Stimulated activated CD4-positive, alpha-beta T cell treated with anti-CD3 and anti-CD28 coated beads, Interleukin-2, amount 100 ng/mL, for 4 hours (primary cell): ENCODE data around the gene USP44.

ENCODE experiments used
- DNase-seq: peaks from one replicate; pipeline ENCODE4 v3.0.0-alpha.2; 2020; ENCODE audit warnings: low read depth

USP44 gene

GRCh38 chr12:95548539-95549391, 2.5 kb downstream of the USP44 start:
- peak; percentile 66 for DNase-seq

- DNase-seq: peak; percentile 3
Measured at GRCh38 chr12:95548056-95548538, 3.2 kb downstream of the USP44 start.

- DNase-seq: peak; percentile 2
Measured at GRCh38 chr12:95547522-95548055, 3.7 kb downstream of the USP44 start.

GRCh38 chr12:95546491-95546813, 4.8 kb downstream of the USP44 start:
- DNase-seq: no peak

GRCh38 chr12:95545731-95546490, 5.4 kb downstream of the USP44 start:
- DNase-seq: no peak

- DNase-seq: no peak
Measured at GRCh38 chr12:95545303-95545702, 6.0 kb downstream of the USP44 start.

GRCh38 chr12:95544756-95545155, 6.5 kb downstream of the USP44 start:
- no peak for DNase-seq

GRCh38 chr12:95543305-95543704, 8.0 kb downstream of the USP44 start:
- no peak for DNase-seq

- DNase-seq: no peak
Measured at GRCh38 chr12:95541436-95541835, 9.8 kb downstream of the USP44 start.

GRCh38 chr12:95538656-95539055, 12.6 kb downstream of the USP44 start:
- no peak for DNase-seq

- DNase-seq: no peak
Measured at GRCh38 chr12:95538006-95538405, 13.3 kb downstream of the USP44 start.

- DNase-seq: no peak
Measured at GRCh38 chr12:95533985-95534384, 17.3 kb downstream of the USP44 start.

- DNase-seq: no peak
Measured at GRCh38 chr12:95532851-95533250, 18.4 kb downstream of the USP44 start.

GRCh38 chr12:95529693-95530225, 21.5 kb downstream of the USP44 start:
- DNase-seq: no peak

GRCh38 chr12:95528431-95528830, 22.8 kb downstream of the USP44 start:
- DNase-seq: no peak

GRCh38 chr12:95522692-95523091, 28.6 kb downstream of the USP44 start:
- no peak for DNase-seq

GRCh38 chr12:95520816-95521215, 30.5 kb downstream of the USP44 start:
- no peak for DNase-seq

- DNase-seq: no peak
Measured at GRCh38 chr12:95518944-95519343, 32.3 kb downstream of the USP44 start.

- no peak for DNase-seq
Measured at GRCh38 chr12:95517246-95517645, 34.0 kb downstream of the USP44 start.

- no peak for DNase-seq
Measured at GRCh38 chr12:95516757-95517156, 34.5 kb downstream of the USP44 start.

GRCh38 chr12:95515197-95515596, 36.1 kb downstream of the USP44 start:
- DNase-seq: no peak

- no peak for DNase-seq
Measured at GRCh38 chr12:95513599-95513998, 37.7 kb downstream of the USP44 start.

GRCh38 chr12:95511977-95512376, 39.3 kb downstream of the USP44 start:
- DNase-seq: no peak
